Activated CD8-positive, alpha-beta T cell treated with anti-CD3 and anti-CD28 coated beads for 36 hours (primary cell): ENCODE measurements around the gene CAPSL. TPM values are rescaled to one million over a fixed set of nuclear protein-coding genes. Genes with fewer than 3 reads are reported as not detected.

Experiments
- ATAC-seq: fragments of 200-7000 bp; cut with Tn5 transposase; one replicate; pipeline ENCODE4 v1.10.0; 2021; ENCODE audit warnings: mild to moderate bottlenecking, moderate library complexity
- CTCF ChIA-PET: fragments of 350-600 bp; sonication (Branson Sonifier 250); formaldehyde crosslinking; loops from one replicate; lab custom pipeline; 2021; ENCODE audit warnings: antibody characterized with exemption; lab: Charles Lee
- POLR2A ChIA-PET: fragments of 350-600 bp; sonication (Branson Sonifier 250); formaldehyde crosslinking; loops from one replicate; lab custom pipeline; 2021; ENCODE audit warnings: antibody characterized with exemption; lab: Charles Lee
- DNase-seq: peaks from one replicate; pipeline ENCODE4 v3.0.0-alpha.2; 2020
- H3K27ac Mint-ChIP-seq: one replicate; pipeline ENCODE4 v1.8.0; 2021; ENCODE audit warnings: mild to moderate bottlenecking, mixed read lengths
- H3K27me3 Mint-ChIP-seq: one replicate; pipeline ENCODE4 v1.8.0; 2021; ENCODE audit warnings: mixed read lengths
- H3K36me3 Mint-ChIP-seq: one replicate; pipeline ENCODE4 v1.8.0; 2021; ENCODE audit warnings: low read depth, mixed read lengths
- H3K4me1 Mint-ChIP-seq: one replicate; pipeline ENCODE4 v1.8.0; 2021; ENCODE audit warnings: low read depth, mixed read lengths
- H3K4me3 Mint-ChIP-seq: one replicate; pipeline ENCODE4 v1.8.0; 2021; ENCODE audit warnings: mild to moderate bottlenecking, moderate library complexity, mixed read lengths
- H3K9me3 Mint-ChIP-seq: one replicate; pipeline ENCODE4 v1.8.0; 2021; ENCODE audit warnings: mixed read lengths
- CTCF ChIP-seq: fragments of 200-600 bp; IDR thresholded peaks from one replicate; pipeline ENCODE4 v1.8.0; 2022; ENCODE audit warnings: antibody characterized with exemption, mild to moderate bottlenecking
- intact Hi-C: fragments of 100-400 bp; cut with micrococcal nuclease; formaldehyde crosslinking; loops from one replicate; pipeline ENCODE4 v1.10.0; 2022
- total RNA-seq, 2 experiments: library from RNA; stranded (reverse); gene quantifications; one replicate each; pipeline ENCODE4 v1.2.3, GENCODE V29; 2021

Gene CAPSL
- total RNA-seq, 2 experiments from 2014 or later = 0.43 to 0.56 TPM

DNA sequence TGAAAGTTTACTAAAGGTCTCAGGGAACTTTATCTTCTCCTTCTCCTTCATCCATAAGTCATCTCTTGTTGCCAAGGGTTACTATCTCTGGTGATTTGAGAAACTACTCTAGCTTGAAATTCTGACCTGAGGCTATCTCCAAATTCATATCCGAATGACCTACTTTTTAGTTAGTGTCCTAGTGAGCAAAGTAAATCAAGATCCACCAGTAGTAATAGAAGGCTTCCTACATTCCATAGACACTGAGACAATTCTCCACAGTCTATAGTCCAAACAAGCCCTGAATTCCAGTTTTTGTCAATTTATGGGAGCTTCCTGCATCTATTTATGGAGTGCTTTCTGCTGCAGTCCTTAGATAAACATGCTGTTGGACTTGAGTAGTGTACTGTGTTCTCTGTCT is 76.7 kb downstream of the CAPSL start:
- peaks cover 93% of the 10 kb centered on the region for H3K36me3 Mint-ChIP-seq
- intact Hi-C loops = no loop called here
- peaks cover 73% of the 10 kb centered on the region for H3K4me1 Mint-ChIP-seq
- H3K27me3 Mint-ChIP-seq = no peaks in the 10 kb centered on the region
- DNase-seq (no peak), ATAC-seq (no peak)
- no peak for TF ChIP-seq CTCF
- peaks cover 6% of the 10 kb centered on the region for H3K9me3 Mint-ChIP-seq
- H3K4me3 Mint-ChIP-seq = peak overlapping the region; percentile 95
- ChIA-PET POLR2A (interaction anchor here (0.8 to 15.5 kb wide), 4 partner anchors 11 to 61 kb away, joined by 3 to 168 read pairs (median 94); no protein-coding TSS in a partner anchor), CTCF (interaction anchor here (1.2 to 8.1 kb wide), 9 partner anchors 13 to 245 kb away, joined by 4 to 59 read pairs (median 8); partner anchors contain the start of gene SPEF2)
- peak overlapping the region; percentile 97 for H3K27ac Mint-ChIP-seq

DNA sequence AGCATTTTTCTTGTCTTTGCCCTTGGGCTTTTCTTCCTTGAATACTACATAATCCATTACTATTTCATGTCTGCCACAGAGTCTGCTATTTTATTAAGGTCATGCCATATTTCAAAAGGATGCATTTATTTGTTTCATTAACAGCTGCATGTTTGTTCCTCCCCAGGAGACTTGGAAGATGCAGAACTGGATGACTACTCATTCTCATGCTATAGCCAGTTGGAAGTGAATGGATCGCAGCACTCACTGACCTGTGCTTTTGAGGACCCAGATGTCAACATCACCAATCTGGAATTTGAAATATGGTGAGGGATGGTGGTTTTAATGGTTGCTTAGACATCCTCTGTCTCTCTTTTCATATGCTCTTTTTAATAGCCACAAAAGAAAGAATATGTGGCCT is 77.7 kb downstream of the CAPSL start:
- ChIA-PET POLR2A (interaction anchor here (0.6 to 15.5 kb wide), 9 partner anchors 10 to 77 kb away, joined by 3 to 253 read pairs (median 42); no protein-coding TSS in a partner anchor), CTCF (interaction anchor here (1.1 to 11.9 kb wide), 8 partner anchors 14 to 243 kb away, joined by 3 to 101 read pairs (median 8); partner anchors contain the start of gene SPEF2)
- peaks cover 6% of the 10 kb centered on the region for H3K9me3 Mint-ChIP-seq
- DNase-seq = no peak
- no peaks in the 10 kb centered on the region for H3K27me3 Mint-ChIP-seq
- peaks cover 94% of the 10 kb centered on the region for H3K36me3 Mint-ChIP-seq
- TF ChIP-seq CTCF = no peak
- H3K27ac Mint-ChIP-seq = peak overlapping the region; percentile 97
- intact Hi-C loops = no loop called here
- no peak for ATAC-seq
- H3K4me1 Mint-ChIP-seq = peaks cover 73% of the 10 kb centered on the region
- peak overlapping the region; percentile 95 for H3K4me3 Mint-ChIP-seq

- no peak for DNase-seq
- H3K9me3 Mint-ChIP-seq = no peaks in the 10 kb centered on the region
- POLR2A ChIA-PET = interaction anchor here (0.6 to 15.5 kb wide), 24 partner anchors 8 to 242 kb away, joined by 3 to 253 read pairs (median 6); partner anchors contain the start of gene SPEF2
- no peak for TF ChIP-seq CTCF
- peaks cover 75% of the 10 kb centered on the region for H3K4me1 Mint-ChIP-seq
- H3K36me3 Mint-ChIP-seq = peaks cover 95% of the 10 kb centered on the region
- H3K4me3 Mint-ChIP-seq = peak overlapping the region; percentile 95
- ATAC-seq = peak; percentile 5
- intact Hi-C loops = loop anchor here (5.0 kb wide), 4 partner anchors 37 to 242 kb away; partner anchors contain the start of gene SPEF2
- CTCF ChIA-PET = interaction anchor here (1.0 to 11.9 kb wide), 20 partner anchors 9 to 208 kb away, joined by 3 to 101 read pairs (median 4); no protein-coding TSS in a partner anchor
- peak overlapping the region; percentile 97 for H3K27ac Mint-ChIP-seq
- no peaks in the 10 kb centered on the region for H3K27me3 Mint-ChIP-seq
These were observed 79.2 kb downstream of the CAPSL start for GRCh38 chr5:35859101-35859661.

DNA sequence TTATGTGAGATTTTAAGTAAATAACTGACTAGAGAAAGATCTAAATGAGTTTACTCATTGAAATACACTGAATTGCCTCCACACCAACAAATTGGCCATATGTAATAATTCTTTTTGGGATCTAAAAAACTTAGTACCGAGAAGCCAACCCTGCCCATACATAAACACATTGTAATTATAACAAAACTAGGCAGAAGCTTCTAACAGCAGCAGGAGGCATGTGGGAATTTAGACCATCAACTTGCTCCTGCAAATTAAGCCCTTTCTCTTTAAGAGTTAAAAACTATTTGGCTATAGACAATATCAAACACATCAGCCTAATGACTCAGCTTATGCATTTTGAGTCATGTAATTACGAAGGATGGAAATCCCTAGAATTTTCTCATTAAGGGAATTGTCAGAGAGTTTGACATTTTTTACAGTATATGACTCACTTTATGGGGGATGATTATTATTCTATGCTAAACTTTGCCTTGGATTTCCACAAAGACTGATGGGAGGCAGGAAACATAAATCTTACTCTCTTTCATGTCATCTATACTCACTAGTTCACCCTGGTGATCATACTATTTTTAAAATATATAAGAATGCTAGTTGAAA is 80.7 kb downstream of the CAPSL start:
- peaks cover 67% of the 10 kb centered on the region for H3K4me1 Mint-ChIP-seq
- ATAC-seq = no peak

More for the DNA sequence above, 80.7 kb downstream of the CAPSL start:
- Mint-ChIP-seq H3K4me3 (peak overlapping the region; percentile 95), H3K36me3 (peaks cover 95% of the 10 kb centered on the region), H3K27me3 (no peaks in the 10 kb centered on the region), H3K27ac (peak overlapping the region; percentile 99), H3K9me3 (no peaks in the 10 kb centered on the region)
- DNase-seq = no peak
- no peak for TF ChIP-seq CTCF
- CTCF ChIA-PET = interaction anchor here (0.9 to 11.9 kb wide), 16 partner anchors 10 to 232 kb away, joined by 3 to 101 read pairs (median 4); no protein-coding TSS in a partner anchor
- POLR2A ChIA-PET = interaction anchor here (0.8 to 15.5 kb wide), 18 partner anchors 13 to 207 kb away, joined by 3 to 253 read pairs (median 22); no protein-coding TSS in a partner anchor
- intact Hi-C loops = loop anchor here (2.0 to 5.0 kb wide), 8 partner anchors 35 to 240 kb away; partner anchors contain the start of gene SPEF2
